ENCODE measurements around the gene ERGIC3.
"Not testable (repeated sequence)": the region's sequence is repeated elsewhere in the genome, so short reads cannot be mapped to it uniquely, and the experiment has no call there.

ERGIC3 gene

GRCh38 chr20:35541783-35542662 lies at the start of gene ERGIC3:
Gene ERGIC3 (plus strand): TSS chr20:35542078. CDS start chr20:35542098, 20 bp downstream.
- peak; percentile 95 for DNase-seq

GRCh38 chr20:35492352-35492751 lies 49.5 kb upstream of the ERGIC3 start:
- DNase-seq = no peak

- no peak for DNase-seq
Measured at GRCh38 chr20:35496481-35496880, 45.4 kb upstream of the ERGIC3 start.

- no peak for DNase-seq
Measured at GRCh38 chr20:35497320-35497719, 44.6 kb upstream of the ERGIC3 start.

- no peak for DNase-seq
Measured at GRCh38 chr20:35497780-35498189, 44.1 kb upstream of the ERGIC3 start.

- no peak for DNase-seq
Measured at GRCh38 chr20:35499271-35499670, 42.6 kb upstream of the ERGIC3 start.

GRCh38 chr20:35502352-35502751 lies 39.5 kb upstream of the ERGIC3 start:
- DNase-seq = no peak

GRCh38 chr20:35503281-35503680 lies 38.6 kb upstream of the ERGIC3 start:
- no peak for DNase-seq

GRCh38 chr20:35503841-35504561 lies 37.9 kb upstream of the ERGIC3 start:
- DNase-seq = no peak

- DNase-seq = no peak
Measured at GRCh38 chr20:35504751-35505150, 37.1 kb upstream of the ERGIC3 start.

GRCh38 chr20:35506179-35506578 lies 35.7 kb upstream of the ERGIC3 start:
- DNase-seq = no peak

GRCh38 chr20:35506872-35507638 lies 34.8 kb upstream of the ERGIC3 start:
- no peak for DNase-seq

- no peak for DNase-seq
Measured at GRCh38 chr20:35508493-35509218, 33.2 kb upstream of the ERGIC3 start.

GRCh38 chr20:35510951-35511735 lies 30.7 kb upstream of the ERGIC3 start:
- no peak for DNase-seq

- no peak for DNase-seq
Measured at GRCh38 chr20:35511814-35512420, 30.0 kb upstream of the ERGIC3 start.

GRCh38 chr20:35514371-35514932 lies 27.4 kb upstream of the ERGIC3 start:
- DNase-seq = no peak

- no peak for DNase-seq
Measured at GRCh38 chr20:35515341-35515740, 26.5 kb upstream of the ERGIC3 start.

GRCh38 chr20:35515949-35516645 lies 25.8 kb upstream of the ERGIC3 start:
- DNase-seq = no peak

GRCh38 chr20:35517125-35517524 lies 24.8 kb upstream of the ERGIC3 start:
- no peak for DNase-seq

GRCh38 chr20:35517767-35518166 lies 24.1 kb upstream of the ERGIC3 start:
- not testable (repeated sequence) for DNase-seq

Measured in activated effector memory CD4-positive, alpha-beta T cell treated with Interleukin-2 at 50 U/mL for 16 hours (primary cell).